GM12878 (cell line): Measurements from ENCODE around the gene PXT1. TPM values are rescaled to one million over a fixed set of nuclear protein-coding genes. Genes with fewer than 3 reads are reported as not detected.

Source experiments
- polyA plus RNA-seq, 11 experiments: library from polyadenylated mRNA; depleted of rRNA in 4 of 11; unstranded in 6 of 11; stranded (reverse) in 5 of 11; fragments of >200 nt; fragmentation: Nextera tagmentation in 4 of 11; fragmentation: Illumina TruSeq in 1 of 11; extraction: Ambion mirVana in 4 of 11; extraction: Trizol in 1 of 11; gene quantifications; 1 replicate in 1 of 11; 2 replicates in 10 of 11; pipeline versions ENCODE4 v1.2.1 to v1.2.3, GENCODE V29; 2011 to 2016; ENCODE audit warnings: inconsistent platforms in 2 of 11, missing spikeins in 2 of 11, low read depth in 1 of 11
- small RNA-seq: library from RNA; depleted of rRNA; stranded (forward); fragments of <200 nt; gene quantifications from one replicate; pipeline ENCODE3, GENCODE V24; 2014
- total RNA-seq, 4 experiments: library from RNA; depleted of rRNA in 3 of 4; stranded (reverse); fragments of >200 nt in 3 of 4; fragmentation: Illumina TruSeq in 1 of 4; extraction: Trizol in 1 of 4; gene quantifications; 2 replicates each; pipeline versions ENCODE4 v1.2.1 to v1.2.3, GENCODE V29; 2013 to 2021

PXT1 gene
- total and polyA plus RNA-seq, 10 of the 15 experiments (the other 5 are each of a cell fraction or from before 2014, with no cell fraction given) = 0.27 to 2.9 (median 0.50) TPM

Small RNAs within 50 kb of the gene (small RNA-seq; reads per million reads assigned to genes)
- gene RN7SL502P = not detected

Other genes with a start within 250 kb of the PXT1 start
Only the 7 nearest of the 8 such genes appear.
- not detected in 2 replicates for gene PNPLA1, start 172.8 kb downstream of the PXT1 start, total RNA-seq (2014; rRNA removed)
- not detected in 2 replicates for gene PNPLA1, start 172.8 kb downstream of the PXT1 start, total RNA-seq (2014; rRNA removed; fragmentation: Illumina TruSeq; extraction: Trizol)
- gene PNPLA1, start 172.8 kb downstream of the PXT1 start, total RNA-seq (2021) = not detected in 2 replicates
- not detected in 2 replicates for gene PNPLA1, start 172.8 kb downstream of the PXT1 start, polyA plus RNA-seq (2011; rRNA removed)
- gene PNPLA1, start 172.8 kb downstream of the PXT1 start, polyA plus RNA-seq (2014; fragmentation: Illumina TruSeq; extraction: Trizol) = 0.04 TPM in 1 of 2 replicates, not detected in the other
- gene PNPLA1, start 172.8 kb downstream of the PXT1 start, polyA plus RNA-seq (2014; fragmentation: Nextera tagmentation; extraction: Ambion mirVana) = not detected
- not detected in 2 replicates for gene PNPLA1, start 172.8 kb downstream of the PXT1 start, polyA plus RNA-seq (2014; rRNA removed)
- gene PNPLA1, start 172.8 kb downstream of the PXT1 start, polyA plus RNA-seq (2016; fragmentation: Nextera tagmentation; extraction: Ambion mirVana) = not detected
- gene BNIP5, start 106.0 kb downstream of the PXT1 start, total RNA-seq (2014; rRNA removed) = 0.05 and 0.06 TPM in 2 replicates
- 0.04 and 0.09 TPM in 2 replicates for gene BNIP5, start 106.0 kb downstream of the PXT1 start, total RNA-seq (2014; rRNA removed; fragmentation: Illumina TruSeq; extraction: Trizol)
- 0.08 and 0.13 TPM in 2 replicates for gene BNIP5, start 106.0 kb downstream of the PXT1 start, total RNA-seq (2021)
- gene BNIP5, start 106.0 kb downstream of the PXT1 start, polyA plus RNA-seq (2011; rRNA removed) = 0.36 and 0.68 TPM in 2 replicates
- 0.09 and 0.16 TPM in 2 replicates for gene BNIP5, start 106.0 kb downstream of the PXT1 start, polyA plus RNA-seq (2014; fragmentation: Illumina TruSeq; extraction: Trizol)
- under 1 TPM in 1 of 2 experiments, not detected in 1; 0.02 TPM for gene BNIP5, start 106.0 kb downstream of the PXT1 start, polyA plus RNA-seq (2014; fragmentation: Nextera tagmentation; extraction: Ambion mirVana)
- 0.03 and 0.04 TPM in 2 replicates for gene BNIP5, start 106.0 kb downstream of the PXT1 start, polyA plus RNA-seq (2014; rRNA removed)
- under 1 TPM in 1 of 2 experiments, not detected in 1; 0.04 TPM for gene BNIP5, start 106.0 kb downstream of the PXT1 start, polyA plus RNA-seq (2016; fragmentation: Nextera tagmentation; extraction: Ambion mirVana)
- gene ETV7, start 55.2 kb downstream of the PXT1 start, total RNA-seq (2014; rRNA removed) = 1.8 and 2.6 TPM in 2 replicates
- gene ETV7, start 55.2 kb downstream of the PXT1 start, total RNA-seq (2014; rRNA removed; fragmentation: Illumina TruSeq; extraction: Trizol) = 1.1 and 1.3 TPM in 2 replicates
- 1.6 and 1.9 TPM in 2 replicates for gene ETV7, start 55.2 kb downstream of the PXT1 start, total RNA-seq (2021)
- gene ETV7, start 55.2 kb downstream of the PXT1 start, polyA plus RNA-seq (2011; rRNA removed) = 0.04 TPM in 1 of 2 replicates, not detected in the other
- gene ETV7, start 55.2 kb downstream of the PXT1 start, polyA plus RNA-seq (2014; fragmentation: Illumina TruSeq; extraction: Trizol) = 1.3 TPM in 2 replicates
- under 1 TPM; 0.23 to 0.27 TPM for gene ETV7, start 55.2 kb downstream of the PXT1 start, polyA plus RNA-seq (2014; fragmentation: Nextera tagmentation; extraction: Ambion mirVana)
- gene ETV7, start 55.2 kb downstream of the PXT1 start, polyA plus RNA-seq (2014; rRNA removed) = 1.8 and 2.1 TPM in 2 replicates
- 1 to 10 TPM; 1.2 to 1.5 TPM for gene ETV7, start 55.2 kb downstream of the PXT1 start, polyA plus RNA-seq (2016; fragmentation: Nextera tagmentation; extraction: Ambion mirVana)
- gene KCTD20, start 146 bp upstream of the PXT1 start, total RNA-seq (2014; rRNA removed) = 66.0 and 83.5 TPM in 2 replicates
- 73.5 and 77.0 TPM in 2 replicates for gene KCTD20, start 146 bp upstream of the PXT1 start, total RNA-seq (2014; rRNA removed; fragmentation: Illumina TruSeq; extraction: Trizol)
- 51.6 and 52.7 TPM in 2 replicates for gene KCTD20, start 146 bp upstream of the PXT1 start, total RNA-seq (2021)
- gene KCTD20, start 146 bp upstream of the PXT1 start, polyA plus RNA-seq (2011; rRNA removed) = 68.6 and 82.3 TPM in 2 replicates
- gene KCTD20, start 146 bp upstream of the PXT1 start, polyA plus RNA-seq (2014; fragmentation: Illumina TruSeq; extraction: Trizol) = 61.7 and 70.5 TPM in 2 replicates
- 10 to 100 TPM; 18.1 to 20.1 TPM for gene KCTD20, start 146 bp upstream of the PXT1 start, polyA plus RNA-seq (2014; fragmentation: Nextera tagmentation; extraction: Ambion mirVana)
- 40.4 and 48.2 TPM in 2 replicates for gene KCTD20, start 146 bp upstream of the PXT1 start, polyA plus RNA-seq (2014; rRNA removed)
- 10 to 100 TPM; 44.3 to 49.5 TPM for gene KCTD20, start 146 bp upstream of the PXT1 start, polyA plus RNA-seq (2016; fragmentation: Nextera tagmentation; extraction: Ambion mirVana)
- 9.4 and 10.5 TPM in 2 replicates for gene STK38, start 104.6 kb upstream of the PXT1 start, total RNA-seq (2014; rRNA removed)
- 13.6 and 13.7 TPM in 2 replicates for gene STK38, start 104.6 kb upstream of the PXT1 start, total RNA-seq (2014; rRNA removed; fragmentation: Illumina TruSeq; extraction: Trizol)
- gene STK38, start 104.6 kb upstream of the PXT1 start, total RNA-seq (2021) = 13.1 and 15.4 TPM in 2 replicates
- gene STK38, start 104.6 kb upstream of the PXT1 start, polyA plus RNA-seq (2011; rRNA removed) = 13.5 and 17.0 TPM in 2 replicates
- 18.7 and 22.1 TPM in 2 replicates for gene STK38, start 104.6 kb upstream of the PXT1 start, polyA plus RNA-seq (2014; fragmentation: Illumina TruSeq; extraction: Trizol)
- gene STK38, start 104.6 kb upstream of the PXT1 start, polyA plus RNA-seq (2014; fragmentation: Nextera tagmentation; extraction: Ambion mirVana) = 1 to 10 TPM; 4.1 to 6.6 TPM
- 11.2 and 11.8 TPM in 2 replicates for gene STK38, start 104.6 kb upstream of the PXT1 start, polyA plus RNA-seq (2014; rRNA removed)
- gene STK38, start 104.6 kb upstream of the PXT1 start, polyA plus RNA-seq (2016; fragmentation: Nextera tagmentation; extraction: Ambion mirVana) = 10 to 100 TPM; 17.1 to 17.5 TPM
- 195 and 229 TPM in 2 replicates for gene SRSF3, start 151.5 kb upstream of the PXT1 start, total RNA-seq (2014; rRNA removed)
- 240 and 256 TPM in 2 replicates for gene SRSF3, start 151.5 kb upstream of the PXT1 start, total RNA-seq (2014; rRNA removed; fragmentation: Illumina TruSeq; extraction: Trizol)
- gene SRSF3, start 151.5 kb upstream of the PXT1 start, total RNA-seq (2021) = 456 and 467 TPM in 2 replicates
- gene SRSF3, start 151.5 kb upstream of the PXT1 start, polyA plus RNA-seq (2011; rRNA removed) = 499 and 606 TPM in 2 replicates
- 314 and 338 TPM in 2 replicates for gene SRSF3, start 151.5 kb upstream of the PXT1 start, polyA plus RNA-seq (2014; fragmentation: Illumina TruSeq; extraction: Trizol)
- gene SRSF3, start 151.5 kb upstream of the PXT1 start, polyA plus RNA-seq (2014; fragmentation: Nextera tagmentation; extraction: Ambion mirVana) = 1,000 to 10,000 TPM in 1 of 2 experiments, 100 to 1,000 TPM in 1; 971 to 1,377 TPM
- gene SRSF3, start 151.5 kb upstream of the PXT1 start, polyA plus RNA-seq (2014; rRNA removed) = 482 and 486 TPM in 2 replicates
- 100 to 1,000 TPM; 569 to 577 TPM for gene SRSF3, start 151.5 kb upstream of the PXT1 start, polyA plus RNA-seq (2016; fragmentation: Nextera tagmentation; extraction: Ambion mirVana)
- 186 and 198 TPM in 2 replicates for gene CDKN1A, start 235.9 kb upstream of the PXT1 start, total RNA-seq (2014; rRNA removed)
- gene CDKN1A, start 235.9 kb upstream of the PXT1 start, total RNA-seq (2014; rRNA removed; fragmentation: Illumina TruSeq; extraction: Trizol) = 139 and 144 TPM in 2 replicates
- 315 and 321 TPM in 2 replicates for gene CDKN1A, start 235.9 kb upstream of the PXT1 start, total RNA-seq (2021)
- 103 and 200 TPM in 2 replicates for gene CDKN1A, start 235.9 kb upstream of the PXT1 start, polyA plus RNA-seq (2011; rRNA removed)
- gene CDKN1A, start 235.9 kb upstream of the PXT1 start, polyA plus RNA-seq (2014; fragmentation: Illumina TruSeq; extraction: Trizol) = 154 and 232 TPM in 2 replicates
- 10 to 100 TPM; 25.2 to 48.4 TPM for gene CDKN1A, start 235.9 kb upstream of the PXT1 start, polyA plus RNA-seq (2014; fragmentation: Nextera tagmentation; extraction: Ambion mirVana)
- gene CDKN1A, start 235.9 kb upstream of the PXT1 start, polyA plus RNA-seq (2014; rRNA removed) = 330 and 358 TPM in 2 replicates
- 100 to 1,000 TPM; 604 to 637 TPM for gene CDKN1A, start 235.9 kb upstream of the PXT1 start, polyA plus RNA-seq (2016; fragmentation: Nextera tagmentation; extraction: Ambion mirVana)